H1 (cell line): ENCODE data around the gene FRA10AC1. TPM values are rescaled to one million over a fixed set of nuclear protein-coding genes. Genes with fewer than 3 reads are reported as not detected.

Source experiments
- CTCF ChIA-PET: fragments of 300-600 bp; sonication (Branson Sonifier 250); formaldehyde crosslinking; loops from one replicate; lab custom pipeline; 2021; ENCODE audit not compliant: partially characterized antibody; lab: Charles Lee
- POLR2A ChIA-PET: fragments of 300-600 bp; sonication (Branson Sonifier 250); formaldehyde crosslinking; loops from one replicate; lab custom pipeline; 2021; ENCODE audit warnings: inconsistent platforms; ENCODE audit not compliant: partially characterized antibody; lab: Charles Lee
- DNase-seq, 2 experiments: peaks; one replicate each; pipeline versions ENCODE4 v3.0.0 to v3.0.0-alpha.2; 2010 to 2022; ENCODE audit warnings: low spot score in 2 of 2, low read depth in 1 of 2, mixed read lengths in 1 of 2
- FAIRE-seq: peaks from 2 replicates; lab custom pipeline; 2011; peaks lifted over from hg19 to GRCh38; lab: Jason Lieb, UNC
- H2AFZ ChIP-seq: 2 replicates; pipeline ENCODE4 v1.8.1; 2012; ENCODE audit warnings: low read length, inconsistent platforms
- H2AK5ac ChIP-seq: 2 replicates; pipeline ENCODE4 v1.6.1; 2013; ENCODE audit warnings: low read depth, low read length
- H2BK120ac ChIP-seq: replicated peaks from 2 replicates; pipeline ENCODE3; 2013; ENCODE audit warnings: low read depth, low read length, inconsistent platforms
- H2BK12ac ChIP-seq: 2 replicates; pipeline ENCODE4 v1.6.1; 2013; ENCODE audit warnings: low read depth, low read length
- H2BK15ac ChIP-seq: 2 replicates; pipeline ENCODE4 v1.6.1; 2013; ENCODE audit warnings: low read length
- H2BK20ac ChIP-seq: 2 replicates; pipeline ENCODE4 v1.6.1; 2013; ENCODE audit warnings: low read length
- H2BK5ac ChIP-seq: 2 replicates; pipeline ENCODE4 v1.6.1; 2013; ENCODE audit warnings: low read depth, low read length
- H3K14ac ChIP-seq: 2 replicates; pipeline ENCODE4 v1.6.1; 2013; ENCODE audit warnings: inconsistent platforms; ENCODE audit not compliant: insufficient read length
- H3K18ac ChIP-seq: 2 replicates; pipeline ENCODE4 v1.6.1; 2013; ENCODE audit warnings: low read length; ENCODE audit errors: extremely low read depth
- H3K23ac ChIP-seq: 2 replicates; pipeline ENCODE4 v1.6.1; 2013; ENCODE audit warnings: inconsistent platforms; ENCODE audit not compliant: insufficient read length
- H3K23me2 ChIP-seq: 2 replicates; pipeline ENCODE4 v1.6.1; 2013; ENCODE audit warnings: low read depth, low read length
- H3K27ac ChIP-seq: 2 replicates; pipeline ENCODE4 v1.6.1; 2011; ENCODE audit warnings: low read depth, low read length, inconsistent platforms
- H3K27me3 ChIP-seq, 4 experiments: replicated peaks in 1 of 4; 1 replicate in 1 of 4; 2 replicates in 3 of 4; pipeline versions ENCODE4 v1.6.1 to v1.8.1; 2011 to 2013; ENCODE audit warnings: low read length in 3 of 4, mild to moderate bottlenecking in 3 of 4, inconsistent platforms in 2 of 4, mixed read lengths in 2 of 4, moderate library complexity in 1 of 4; ENCODE audit not compliant: control insufficient read depth in 3 of 4, insufficient read depth in 3 of 4; ENCODE audit errors: extremely low read depth in 1 of 4
- H3K36me3 ChIP-seq, 4 experiments: 2 replicates each; pipeline versions ENCODE4 v1.6.1 to v1.8.1; 2011 to 2013; ENCODE audit warnings: mild to moderate bottlenecking in 4 of 4, low read length in 3 of 4, moderate library complexity in 2 of 4, control low read depth in 1 of 4, inconsistent platforms in 1 of 4; ENCODE audit not compliant: insufficient read depth in 4 of 4, control insufficient read depth in 2 of 4
- H3K4ac ChIP-seq: replicated peaks from 2 replicates; pipeline ENCODE3; 2013; ENCODE audit warnings: low read length, low read depth, mixed read lengths, inconsistent platforms; ENCODE audit not compliant: insufficient read length
- H3K4me1 ChIP-seq, 4 experiments: replicated peaks in 1 of 4; 1 replicate in 1 of 4; 2 replicates in 3 of 4; pipeline versions ENCODE4 v1.6.1 to v1.8.1; 2011 to 2013; ENCODE audit warnings: low read length in 3 of 4, inconsistent platforms in 2 of 4, mixed read lengths in 1 of 4; ENCODE audit not compliant: insufficient read depth in 4 of 4, control insufficient read depth in 3 of 4
- H3K4me2 ChIP-seq, 2 experiments: 2 replicates each; pipeline versions ENCODE4 v1.6.1 to v1.8.1; 2011 to 2013; ENCODE audit warnings: low read depth in 2 of 2, low read length in 2 of 2, control low read depth in 1 of 2, inconsistent platforms in 1 of 2, mild to moderate bottlenecking in 1 of 2; ENCODE audit not compliant: insufficient read depth in 1 of 2
- H3K4me3 ChIP-seq, 4 experiments: fragments of 200-600, 300-600 bp in 1 of 4; sonication (generic), shearing (Covaris generic), sonication (Bioruptor Twin) in 1 of 4; 2 replicates each; pipeline versions ENCODE4 v1.5.1 to v1.8.1; 2011 to 2016; ENCODE audit warnings: low read length in 4 of 4, low read depth in 3 of 4, control low read depth in 2 of 4, inconsistent platforms in 2 of 4, mild to moderate bottlenecking in 2 of 4, mixed read lengths in 1 of 4, moderate library complexity in 1 of 4; ENCODE audit not compliant: insufficient read depth in 2 of 4; ENCODE audit errors: extremely low read depth in 1 of 4
- H3K56ac ChIP-seq: replicated peaks from 2 replicates; pipeline ENCODE3; 2013; ENCODE audit warnings: low read depth, mild to moderate bottlenecking, mixed read lengths, low read length, inconsistent platforms; ENCODE audit not compliant: insufficient read length
- H3K79me1 ChIP-seq: 2 replicates; pipeline ENCODE4 v1.6.1; 2013; ENCODE audit warnings: low read depth, low read length, control low read depth
- H3K79me2 ChIP-seq, 2 experiments: 2 replicates each; pipeline versions ENCODE4 v1.6.1 to v1.8.1; 2012 to 2013; ENCODE audit warnings: low read length in 2 of 2, mild to moderate bottlenecking in 2 of 2, inconsistent platforms in 1 of 2; ENCODE audit not compliant: insufficient read depth in 2 of 2, control insufficient read depth in 1 of 2
- H3K9ac ChIP-seq, 4 experiments: replicated peaks in 1 of 4; 1 replicate in 1 of 4; 2 replicates in 3 of 4; pipeline versions ENCODE4 v1.6.1 to v1.8.1; 2011 to 2013; ENCODE audit warnings: low read depth in 3 of 4, low read length in 3 of 4, control low read depth in 2 of 4, mild to moderate bottlenecking in 2 of 4, moderate library complexity in 2 of 4, inconsistent platforms in 1 of 4; ENCODE audit errors: extremely low read depth in 1 of 4
- H3K9me3 ChIP-seq, 2 experiments: 2 replicates each; pipeline versions ENCODE4 v1.6.1 to v1.8.1; 2012 to 2013; ENCODE audit warnings: mild to moderate bottlenecking in 2 of 2, moderate library complexity in 2 of 2, control low read depth in 1 of 2, inconsistent platforms in 1 of 2, low read depth in 1 of 2, low read length in 1 of 2, mixed read lengths in 1 of 2; ENCODE audit not compliant: insufficient read depth in 2 of 2
- H4K20me1 ChIP-seq, 2 experiments: replicated peaks in 1 of 2; 2 replicates each; pipeline versions ENCODE3 to v1.8.1; 2011 to 2013; ENCODE audit warnings: inconsistent platforms in 2 of 2, low read length in 2 of 2, mild to moderate bottlenecking in 1 of 2; ENCODE audit not compliant: insufficient read depth in 2 of 2, control insufficient read depth in 1 of 2
- H4K5ac ChIP-seq: 2 replicates; pipeline ENCODE4 v1.6.1; 2013; ENCODE audit warnings: low read length, low read depth, mixed read lengths, inconsistent platforms; ENCODE audit not compliant: insufficient read length
- H4K8ac ChIP-seq: 2 replicates; pipeline ENCODE4 v1.8.0; 2013; ENCODE audit warnings: mild to moderate bottlenecking, moderate library complexity, low read length, inconsistent platforms; ENCODE audit not compliant: insufficient read depth; ENCODE audit errors: extremely low read depth
- H4K91ac ChIP-seq: replicated peaks from 2 replicates; pipeline ENCODE3; 2013; ENCODE audit warnings: low read length, mixed read lengths, inconsistent platforms; ENCODE audit not compliant: insufficient read length
- KDM5A ChIP-seq: fragments of 200-600 bp; IDR thresholded peaks from 2 replicates; pipeline ENCODE4 v1.7.1; 2012; ENCODE audit warnings: mild to moderate bottlenecking, low read length, inconsistent platforms, mixed read lengths
- SIX5 ChIP-seq: IDR thresholded peaks from 2 replicates; pipeline ENCODE4 v1.6.1; 2011; ENCODE audit warnings: mild to moderate bottlenecking, low read depth, low read length
- SP4 ChIP-seq: IDR thresholded peaks from 2 replicates; pipeline ENCODE4 v1.6.1; 2012; ENCODE audit warnings: low read length, inconsistent platforms
- WGBS, 2 experiments: shearing (Covaris generic) in 1 of 2; methylation state at CpG; one replicate each; pipeline versions ENCODE4 v1.1.6 to v1.1.7; 2013 to 2015; ENCODE audit warnings: low lambda C conversion rate in 2 of 2, mixed read lengths in 2 of 2, inconsistent platforms in 1 of 2, low coverage in 1 of 2, missing lambda C conversion rate in 1 of 2; ENCODE audit not compliant: insufficient replicate concordance in 2 of 2, insufficient coverage in 1 of 2, insufficient read length in 1 of 2; ENCODE audit errors: extremely low coverage in 1 of 2, missing lambda C conversion rate in 1 of 2; 5-methylcytosine and 5-hydroxymethylcytosine counted together
- polyA plus RNA-seq, 7 experiments: library from polyadenylated mRNA; depleted of rRNA in 3 of 7; stranded (reverse) in 5 of 7; unstranded in 2 of 7; fragments of >200 nt in 5 of 7; fragments of 200-250 nt in 2 of 7; gene quantifications; 1 replicate in 5 of 7; 2 replicates in 1 of 7; 4 replicates in 1 of 7; pipeline versions ENCODE4 v1.2.1 to v1.2.3, GENCODE V29; 2011 to 2013; ENCODE audit warnings: missing spikeins in 2 of 7, mixed read lengths in 2 of 7
- total RNA-seq: library from RNA; stranded (reverse); fragmentation: NEBNext Ultra II Directional; extraction: Animal tissue kit (Norgen Biotek cat#: 25700); gene quantifications from 2 replicates; pipeline ENCODE4 v1.2.1, GENCODE V29; 2021

FRA10AC1 gene
- total and polyA plus RNA-seq, 2 of the 8 experiments (the other 6 are each of a cell fraction or from before 2014, with no cell fraction given) = 4.4 to 13.5 TPM

DNA sequence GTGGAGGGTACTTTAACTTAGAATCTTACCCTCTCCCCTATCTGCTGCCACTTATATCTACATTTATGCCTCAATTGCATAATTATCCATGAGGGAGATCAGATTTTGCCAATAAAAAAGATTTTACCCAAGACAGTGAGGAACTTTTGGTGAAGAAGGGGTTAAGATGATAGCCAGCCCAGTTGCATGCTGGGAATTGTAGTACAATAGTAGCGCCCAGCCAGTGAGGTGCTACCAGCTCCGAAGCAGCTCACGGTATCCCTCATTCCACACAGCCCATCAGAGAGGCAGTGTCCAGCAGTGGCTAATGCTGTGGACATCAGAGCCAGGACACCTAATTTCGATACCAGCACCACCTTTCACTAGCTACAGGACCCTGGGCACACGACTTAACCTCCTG lies 49.4 kb upstream of the FRA10AC1 start:
- no peak overlapping the region for H2BK5ac ChIP-seq
- TF ChIP-seq SP4 (no peak), SIX5 (peak; percentile 80), KDM5A (no peak)
- no peak overlapping the region for H2BK120ac ChIP-seq
- peak overlapping the region; percentile 60 to 65 for H3K4me2 ChIP-seq
- peak overlapping the region; percentile 94; the same call in 1 of the 2 replicates for H2BK20ac ChIP-seq
- H2BK15ac ChIP-seq = no peak overlapping the region
- DNase-seq = no peak
- H4K91ac ChIP-seq = no peak overlapping the region
- no peak overlapping the region for H4K5ac ChIP-seq
- ChIA-PET CTCF (interaction anchor here (1.0 to 11.2 kb wide), 7 partner anchors 16 to 693 kb away, joined by 3 to 91 read pairs (median 4); no protein-coding TSS in a partner anchor), POLR2A (interaction anchor here (1.0 kb wide), 1 partner anchor 39 kb away, joined by 3 read pairs; no protein-coding TSS in a partner anchor)
- H3K56ac ChIP-seq = no peak overlapping the region
- H3K4me1 ChIP-seq = peaks cover 6 to 26% (median 23%) of the 10 kb centered on the region in 4 experiments
- FAIRE-seq = peak; percentile 96
- H2AK5ac ChIP-seq = no peak overlapping the region
- H4K8ac ChIP-seq = no peak overlapping the region
- H3K27ac ChIP-seq = no peak overlapping the region
- peak overlapping the region in 3 of 4 experiments; percentile 10 to 32 (median 17); a peak in 2 of 8 replicates for H3K4me3 ChIP-seq
- H3K79me2 ChIP-seq = no peaks in the 10 kb centered on the region
- H3K14ac ChIP-seq = no peak overlapping the region
- peaks cover 2% of the 10 kb centered on the region; the same call in 1 of the 2 replicates for H3K23me2 ChIP-seq
- no peak overlapping the region; the same call in 1 of the 2 replicates for H3K18ac ChIP-seq
- H4K20me1 ChIP-seq = no peaks in the 10 kb centered on the region
- 12% methylated on average over 5 of the region's 5 CpGs; no CpG with 5 or more reads in 1 of the 2 experiments for WGBS, 2 experiments
- no peak overlapping the region for H3K4ac ChIP-seq
- H3K9ac ChIP-seq = no peak overlapping the region
- peaks cover 0 to 3% (median 1%) of the 10 kb centered on the region in 4 experiments; a peak in 2 of 7 replicates for H3K27me3 ChIP-seq
- H3K79me1 ChIP-seq = no peaks in the 10 kb centered on the region
- 0 out of 2 replicates have a peak overlapping the region, but pooled peaks have one; percentile 56 for H2AFZ ChIP-seq
- H2BK12ac ChIP-seq = peak overlapping the region; percentile 90; the same call in 1 of the 2 replicates
- H3K36me3 ChIP-seq = no peaks in the 10 kb centered on the region
- no peak overlapping the region for H3K23ac ChIP-seq
- no peaks in the 10 kb centered on the region for H3K9me3 ChIP-seq
